COLO829 (cell line): ENCODE data around the gene CRMP1.
A peak's percentile ranks its signal among the peaks of the same experiment; 100 is the strongest.
"Not testable (repeated sequence)": the region's sequence is repeated elsewhere in the genome, so short reads cannot be mapped to it uniquely, and the experiment has no call there.

ENCODE experiments used
- DNase-seq: peaks from one replicate; pipeline ENCODE4 v3.0.0; 2012; ENCODE audit warnings: low spot score

The CRMP1 gene

DNA sequence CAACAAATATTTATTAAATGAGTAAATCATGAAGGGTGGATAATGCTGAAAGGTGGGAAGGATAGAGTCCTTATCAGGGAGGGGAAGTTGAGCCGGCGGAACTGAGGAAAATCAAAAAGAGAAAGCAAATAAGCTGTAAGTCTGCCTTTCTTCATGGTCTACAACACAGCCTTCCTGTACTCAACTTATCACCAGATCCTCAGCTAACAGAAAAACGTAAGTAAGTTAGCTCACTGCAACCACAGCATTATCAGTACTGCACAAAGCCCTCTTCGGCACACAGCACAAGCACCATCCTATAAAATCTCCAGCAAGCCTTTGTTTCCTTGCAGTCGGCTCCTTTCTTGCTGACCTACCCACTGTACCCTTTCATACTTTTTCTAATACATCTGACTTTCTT lies 70.3 kb downstream of the CRMP1 start:
- DNase-seq, result no peak

GRCh38 chr4:5821665-5822358 lies 71.1 kb downstream of the CRMP1 start:
- DNase-seq, result no peak

- DNase-seq, result no peak
These were observed 76.0 kb downstream of the CRMP1 start for GRCh38 chr4:5816851-5817375.

DNA sequence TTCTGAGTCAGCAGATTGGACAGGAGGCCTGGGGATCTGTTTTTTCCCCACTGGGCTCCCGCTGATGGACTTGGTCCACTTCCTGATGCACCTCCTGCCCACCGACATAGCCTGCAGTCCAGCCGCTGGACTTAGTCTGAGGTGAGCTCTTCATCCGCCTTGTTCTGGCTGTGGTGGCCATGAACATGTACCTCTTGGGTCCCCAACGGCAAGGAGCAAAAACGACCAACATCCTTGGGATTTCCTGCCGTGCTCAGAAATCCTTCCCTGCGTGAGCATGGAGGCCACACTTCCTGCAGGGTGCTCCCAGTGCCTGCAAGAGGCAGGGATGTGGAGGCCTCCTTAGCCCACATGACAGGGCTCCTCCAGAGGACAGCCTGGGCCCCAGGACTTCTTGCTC lies 76.8 kb downstream of the CRMP1 start:
- no peak for DNase-seq

GRCh38 chr4:5815641-5816040 lies 77.2 kb downstream of the CRMP1 start:
- no peak for DNase-seq

DNA sequence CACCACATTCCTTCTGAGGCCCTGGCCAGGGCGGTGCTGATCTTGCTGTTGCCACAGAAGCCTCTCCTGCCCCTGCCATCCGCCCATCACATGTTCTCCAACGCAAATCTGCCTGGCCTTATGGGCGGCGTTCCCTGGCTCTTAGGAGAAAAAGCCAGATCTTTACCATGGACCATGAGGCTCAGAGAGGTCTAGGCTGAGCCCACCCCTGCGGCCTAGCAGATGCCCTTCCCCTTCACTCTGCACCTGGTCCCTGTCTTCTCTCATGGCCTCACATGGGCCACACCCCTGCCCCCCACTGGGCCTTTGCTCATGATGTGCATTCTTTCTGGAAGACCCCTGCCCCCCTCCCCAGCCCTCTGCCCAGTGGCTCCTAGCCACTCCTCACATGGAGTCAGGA lies 78.5 kb downstream of the CRMP1 start:
- DNase-seq, result no peak

DNA sequence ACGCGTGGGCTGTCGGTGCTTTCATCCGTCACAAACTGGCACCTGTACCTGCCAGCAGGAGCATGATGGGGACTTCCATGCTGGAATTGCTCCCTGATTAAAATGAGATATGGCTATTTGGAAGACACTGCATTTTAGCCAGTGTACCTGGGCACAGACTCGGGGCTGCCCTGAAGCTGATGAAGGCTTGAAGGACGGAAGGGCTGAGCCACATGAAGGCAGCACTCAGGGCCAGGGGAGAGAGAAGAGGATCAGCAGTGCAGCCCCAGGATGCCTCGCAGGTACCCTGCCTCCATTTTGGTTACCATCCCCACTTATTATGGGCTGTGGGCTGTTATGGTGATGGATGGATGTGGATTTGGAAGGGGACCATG lies 79.0 kb downstream of the CRMP1 start:
- DNase-seq, result no peak

DNA sequence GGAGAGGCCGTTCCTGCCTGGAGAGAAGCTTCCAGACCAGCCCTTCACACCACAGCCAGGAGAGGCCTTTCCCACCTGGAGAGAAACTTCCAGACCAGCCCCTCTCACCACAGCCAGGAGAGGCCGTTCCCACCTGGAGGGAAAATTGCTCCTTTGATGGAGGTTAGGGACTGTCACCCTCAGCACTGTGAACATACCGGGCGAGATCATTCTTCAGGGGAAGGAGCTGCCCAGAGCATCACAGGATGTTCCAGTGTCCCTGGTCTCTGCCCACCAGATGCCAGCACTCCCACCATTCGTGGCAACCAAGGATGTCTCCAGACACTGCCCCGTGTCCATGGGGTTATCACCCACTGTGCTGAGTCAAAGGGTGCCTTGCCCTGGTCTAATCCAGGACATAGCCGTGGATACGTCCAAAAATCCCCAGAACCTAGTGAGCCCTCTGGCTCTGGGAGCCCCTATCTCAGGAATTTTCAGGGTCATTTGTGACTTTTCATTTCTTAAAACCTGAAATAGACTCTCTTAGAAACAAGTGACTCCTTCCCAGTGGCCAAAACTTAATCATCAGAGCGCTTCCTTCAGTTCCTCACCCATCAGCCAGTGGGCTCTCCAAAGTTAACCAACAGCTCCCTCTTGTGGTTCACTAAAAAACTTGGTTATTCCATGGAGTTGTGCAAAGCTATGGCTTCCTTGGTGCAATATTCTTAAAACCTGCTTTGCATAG lies 80.2 kb downstream of the CRMP1 start:
- DNase-seq, result peak; percentile 38

GRCh38 chr4:5812057-5812456 lies 80.8 kb downstream of the CRMP1 start:
- DNase-seq, result not testable (repeated sequence)

DNA sequence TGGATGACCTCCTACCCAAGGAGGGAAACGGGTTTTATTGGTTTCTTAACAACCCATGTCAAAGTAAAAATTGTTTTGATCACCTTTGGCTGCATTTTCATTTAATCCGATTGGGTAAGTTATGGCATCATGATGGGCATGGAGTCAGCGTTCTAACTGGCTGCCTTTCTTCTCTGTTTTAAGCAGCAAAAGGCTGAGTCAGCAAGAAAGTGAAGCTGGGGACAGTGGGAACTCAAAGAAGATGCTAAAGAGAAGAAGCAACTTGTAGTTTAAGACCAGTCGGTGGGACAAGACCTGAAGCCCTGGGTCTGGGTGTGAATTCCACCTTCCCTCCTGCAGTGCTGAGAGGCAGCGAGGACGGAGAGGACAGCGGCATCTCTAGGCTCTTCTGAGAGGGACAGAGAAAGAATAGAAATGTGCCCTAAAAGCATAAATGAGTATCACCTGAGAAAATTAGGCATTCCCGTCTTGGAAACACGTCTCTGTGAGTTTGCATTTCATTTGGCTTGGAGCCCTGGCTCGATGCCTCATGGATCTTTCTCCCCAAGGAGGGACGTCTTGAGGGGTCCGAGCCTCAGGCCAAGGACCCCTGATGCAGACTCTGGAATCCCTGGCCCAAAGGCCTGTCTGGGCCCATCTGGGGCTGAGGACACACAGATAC lies 82.0 kb downstream of the CRMP1 start:
- DNase-seq, result no peak

GRCh38 chr4:5810151-5810550 lies 82.7 kb downstream of the CRMP1 start:
- DNase-seq, result no peak

DNA sequence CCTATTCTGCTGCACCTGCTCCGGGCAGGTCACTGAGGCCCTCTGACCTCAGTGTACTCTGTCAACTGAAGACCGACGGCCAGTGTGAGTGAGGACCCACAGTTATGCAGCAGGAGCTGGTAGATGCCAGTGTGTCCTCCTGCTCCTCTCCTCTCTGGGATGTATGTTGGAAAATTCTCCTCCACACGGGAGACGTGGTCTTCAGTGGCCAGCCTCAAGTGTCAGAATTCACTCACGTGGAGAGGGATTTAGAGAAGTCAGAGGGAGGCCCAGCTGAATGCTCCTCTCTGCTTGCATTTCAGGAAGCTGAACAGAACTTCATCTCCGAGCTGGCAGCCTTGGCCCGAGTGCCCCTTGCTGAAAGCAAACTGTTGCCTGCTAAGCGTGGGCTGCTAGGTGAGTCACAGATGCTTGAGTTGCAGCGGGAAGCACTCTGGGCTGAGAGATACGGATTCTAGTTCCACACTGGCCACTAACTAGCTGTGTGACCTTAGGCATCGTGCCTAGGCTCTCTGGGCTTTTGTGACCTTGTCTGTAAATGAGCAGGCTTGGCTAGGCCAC lies 83.6 kb downstream of the CRMP1 start:
- no peak for DNase-seq

GRCh38 chr4:5808081-5808741 lies 84.7 kb downstream of the CRMP1 start:
- no peak for DNase-seq

DNA sequence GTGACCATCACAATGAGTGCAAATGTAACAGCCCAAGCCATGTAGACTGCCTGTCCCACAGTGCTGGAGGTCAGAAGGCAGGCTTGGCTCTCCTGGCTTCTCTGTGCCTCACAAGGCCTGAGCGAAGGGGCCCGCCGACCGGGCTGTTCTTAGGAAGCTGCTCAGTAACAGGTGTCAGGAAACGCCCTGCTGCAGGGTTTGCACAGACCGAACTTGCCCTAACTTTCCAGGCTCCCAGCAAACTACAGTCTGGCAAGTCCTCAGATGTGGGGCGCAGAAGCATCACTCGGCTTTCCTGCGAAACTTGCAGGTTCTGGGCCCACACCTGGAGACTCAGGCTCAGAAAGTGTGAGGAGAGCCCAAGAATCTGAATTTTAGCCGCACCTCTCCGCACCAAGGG lies 87.6 kb downstream of the CRMP1 start:
- no peak for DNase-seq

GRCh38 chr4:5804656-5805055 lies 88.2 kb downstream of the CRMP1 start:
- DNase-seq, result no peak

DNA sequence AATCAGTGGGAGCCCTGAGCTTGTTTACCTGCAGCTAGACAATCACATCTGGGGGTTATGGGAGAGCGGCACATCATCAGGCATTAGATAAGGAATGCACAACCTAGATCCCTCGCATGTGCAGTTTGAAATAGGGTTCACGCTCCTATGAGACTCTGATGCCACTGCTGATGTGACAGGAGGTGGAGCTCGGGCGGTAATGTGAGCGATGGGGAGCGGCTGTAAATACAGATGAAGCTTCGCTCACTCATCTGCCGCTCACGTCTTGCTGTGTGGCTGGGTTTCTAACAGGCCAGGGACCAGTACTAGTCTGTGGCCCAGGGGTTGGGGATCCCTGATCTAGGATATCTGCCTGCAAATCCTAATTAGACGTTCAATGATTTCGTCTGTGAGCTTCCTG lies 90.3 kb downstream of the CRMP1 start:
- DNase-seq, result no peak

DNA sequence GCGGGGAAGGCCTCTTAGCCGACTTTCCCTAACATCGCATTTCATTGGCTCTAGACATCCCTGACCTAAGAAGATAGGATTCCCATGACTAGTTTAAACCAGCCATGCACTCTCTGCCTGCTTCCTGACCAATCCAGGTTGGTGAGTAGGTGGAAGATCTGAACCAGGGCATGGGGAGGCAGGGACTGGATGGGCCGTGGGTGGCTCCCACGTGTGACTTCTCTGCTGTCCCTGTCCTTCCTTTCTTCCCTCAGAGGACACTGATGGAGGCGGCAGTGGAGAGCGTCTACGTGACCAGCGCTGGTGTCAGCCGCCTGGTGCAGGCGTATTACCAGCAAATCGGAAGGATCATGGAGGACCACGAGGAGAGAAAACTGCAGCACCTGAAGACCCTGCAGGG lies 91.2 kb downstream of the CRMP1 start:
- DNase-seq, result no peak

DNA sequence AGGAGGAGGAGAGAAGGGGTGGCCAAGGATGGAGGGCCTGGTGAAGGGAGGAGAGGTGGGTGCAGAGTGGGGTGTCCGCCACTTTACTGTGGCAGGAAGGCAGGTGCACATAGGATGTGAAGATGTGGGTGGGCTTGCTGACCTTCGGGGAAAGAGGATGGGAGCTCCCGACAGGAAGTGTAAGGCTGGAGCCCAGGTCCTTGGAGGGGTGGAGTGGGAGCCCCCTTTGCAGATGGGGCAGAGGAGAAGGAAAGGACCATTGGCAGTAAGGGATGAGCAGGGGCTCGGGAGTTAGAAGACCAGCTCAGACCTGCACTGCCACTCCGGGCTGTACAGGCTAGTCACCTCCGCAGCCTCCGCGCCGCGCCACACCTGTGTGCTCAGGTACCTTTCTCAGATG lies 92.4 kb downstream of the CRMP1 start:
- no peak for DNase-seq

GRCh38 chr4:5799406-5799805 lies 93.5 kb downstream of the CRMP1 start:
- DNase-seq, result no peak

DNA sequence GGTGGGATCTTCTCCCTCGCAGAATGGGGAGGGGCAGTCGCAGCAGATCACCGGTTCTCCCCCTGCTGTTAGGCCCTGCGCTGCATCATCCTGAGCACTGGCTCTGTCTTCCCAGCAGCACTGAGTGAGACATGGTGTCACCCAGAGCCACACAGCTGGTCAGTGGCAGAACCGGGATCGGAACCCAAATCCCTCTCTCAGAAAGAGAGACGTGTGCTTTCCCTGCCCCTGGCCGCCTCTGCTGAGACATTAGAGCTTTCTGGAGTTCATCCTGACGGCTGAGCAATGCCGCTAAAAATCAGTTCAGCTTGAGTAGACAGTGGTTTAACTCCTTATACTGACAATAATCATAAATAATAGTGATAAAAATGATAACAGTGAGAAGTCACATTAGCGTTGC lies 93.9 kb downstream of the CRMP1 start:
- no peak for DNase-seq

DNA sequence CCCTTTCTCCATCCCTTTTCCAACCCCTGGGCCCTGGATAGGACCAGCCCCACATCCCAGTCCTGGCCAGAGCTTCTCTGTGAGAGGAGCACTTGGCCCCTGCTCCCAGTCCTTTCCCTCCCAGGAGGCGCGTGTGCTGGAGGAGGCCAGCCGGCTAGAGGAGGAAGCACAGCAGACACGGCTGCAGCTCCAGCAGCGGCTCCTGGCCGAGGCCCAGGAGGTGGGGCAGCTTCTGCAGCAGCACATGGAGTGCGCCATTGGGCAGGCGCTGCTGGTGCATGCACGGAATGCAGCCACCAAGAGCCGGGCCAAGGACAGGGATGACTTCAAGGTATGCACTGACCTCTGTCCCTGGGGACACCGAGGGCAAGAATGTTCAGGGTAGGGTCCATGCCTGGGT lies 94.4 kb downstream of the CRMP1 start:
- no peak for DNase-seq

- no peak for DNase-seq
These were observed 95.0 kb downstream of the CRMP1 start for GRCh38 chr4:5797866-5798265.
